A673 (cell line): Measurements from ENCODE around the gene MAGI1. TPM values are rescaled to one million over a fixed set of nuclear protein-coding genes. Genes with fewer than 3 reads are reported as not detected.

Source experiments
- BruUV-seq: library from RNA; stranded (reverse); fragments of 400-500 nt; replicated peaks from 2 replicates; lab custom pipeline; 2021; lab: Mats Ljungman, UMichigan
- CTCF ChIA-PET: fragments of 300-600 bp; sonication (Branson Sonifier 250); formaldehyde crosslinking; loops from one replicate; lab custom pipeline; 2022; ENCODE audit warnings: antibody characterized with exemption; lab: Charles Lee
- POLR2A ChIA-PET: fragments of 300-600 bp; sonication (Branson Sonifier 250); formaldehyde crosslinking; loops from one replicate; lab custom pipeline; 2022; ENCODE audit warnings: antibody characterized with exemption; ENCODE audit not compliant: low non-redundant PET; lab: Charles Lee
- DNase-seq: peaks from one replicate; pipeline ENCODE4 v3.0.0-alpha.2; 2015; ENCODE audit warnings: low spot score
- H3K27ac ChIP-seq: fragments of 200-600 bp; sonication (generic); 2 replicates; pipeline ENCODE4 v1.5.1; 2016; ENCODE audit warnings: mixed run types, low read depth, mild to moderate bottlenecking, mixed read lengths, antibody characterized with exemption, low read length; ENCODE audit not compliant: poor library complexity, severe bottlenecking
- H3K27me3 ChIP-seq: fragments of 200-600 bp; sonication (generic); replicated peaks from 2 replicates; pipeline ENCODE4 v1.6.1; 2017; ENCODE audit warnings: mixed run types, low read depth, mild to moderate bottlenecking, mixed read lengths, antibody characterized with exemption, low read length; ENCODE audit not compliant: insufficient read depth, poor library complexity
- H3K36me3 ChIP-seq: fragments of 200-600 bp; sonication (generic); 2 replicates; pipeline ENCODE4 v1.6.1; 2016; ENCODE audit warnings: mixed run types, mild to moderate bottlenecking, mixed read lengths, antibody characterized with exemption, low read length; ENCODE audit not compliant: insufficient read depth, poor library complexity, severe bottlenecking
- H3K4me1 ChIP-seq: fragments of 200-600 bp; sonication (generic); 2 replicates; pipeline ENCODE4 v1.6.1; 2017; ENCODE audit warnings: mixed run types, mild to moderate bottlenecking, mixed read lengths, antibody characterized with exemption, low read length; ENCODE audit not compliant: insufficient read depth, poor library complexity, severe bottlenecking
- H3K4me3 ChIP-seq: fragments of 200-600 bp; sonication (generic); 2 replicates; pipeline ENCODE4 v1.5.1; 2016; ENCODE audit warnings: low read depth, mixed run types, mild to moderate bottlenecking, mixed read lengths, low read length; ENCODE audit not compliant: poor library complexity, severe bottlenecking
- H3K9me3 ChIP-seq: fragments of 200-600 bp; sonication (generic); 2 replicates; pipeline ENCODE4 v1.6.1; 2016; ENCODE audit warnings: mixed run types, low read depth, mild to moderate bottlenecking, mixed read lengths, antibody characterized with exemption, low read length; ENCODE audit not compliant: poor library complexity, severe bottlenecking
- EZH2 ChIP-seq: fragments of 200-600 bp; sonication (generic); IDR thresholded peaks from 2 replicates; pipeline ENCODE4 v1.6.1; 2017; ENCODE audit warnings: borderline replicate concordance, low read depth, mild to moderate bottlenecking, mixed read lengths, antibody characterized with exemption, low read length; ENCODE audit not compliant: poor library complexity, severe bottlenecking
- intact Hi-C: fragments of 100-400 bp; cut with micrococcal nuclease; formaldehyde crosslinking; loops from one replicate; pipeline ENCODE4 v1.10.0; 2022; ENCODE audit not compliant: unreplicated experiment
- total RNA-seq: library from RNA; stranded (reverse); gene quantifications from 2 replicates; pipeline ENCODE4 v1.2.3, GENCODE V29; 2021
- TF ChIP-seq, protein P1 (sequence below): fragments of 300-800, 200-600 bp; sonication (generic); conservative IDR thresholded peaks from 2 replicates; pipeline ENCODE4 v1.5.1; 2017; ENCODE audit warnings: low read depth, mild to moderate bottlenecking, antibody characterized with exemption, low read length, moderate library complexity, mixed read lengths

The MAGI1 gene
- total RNA-seq, 1 experiment from 2014 or later = 30.5 TPM

DNA sequence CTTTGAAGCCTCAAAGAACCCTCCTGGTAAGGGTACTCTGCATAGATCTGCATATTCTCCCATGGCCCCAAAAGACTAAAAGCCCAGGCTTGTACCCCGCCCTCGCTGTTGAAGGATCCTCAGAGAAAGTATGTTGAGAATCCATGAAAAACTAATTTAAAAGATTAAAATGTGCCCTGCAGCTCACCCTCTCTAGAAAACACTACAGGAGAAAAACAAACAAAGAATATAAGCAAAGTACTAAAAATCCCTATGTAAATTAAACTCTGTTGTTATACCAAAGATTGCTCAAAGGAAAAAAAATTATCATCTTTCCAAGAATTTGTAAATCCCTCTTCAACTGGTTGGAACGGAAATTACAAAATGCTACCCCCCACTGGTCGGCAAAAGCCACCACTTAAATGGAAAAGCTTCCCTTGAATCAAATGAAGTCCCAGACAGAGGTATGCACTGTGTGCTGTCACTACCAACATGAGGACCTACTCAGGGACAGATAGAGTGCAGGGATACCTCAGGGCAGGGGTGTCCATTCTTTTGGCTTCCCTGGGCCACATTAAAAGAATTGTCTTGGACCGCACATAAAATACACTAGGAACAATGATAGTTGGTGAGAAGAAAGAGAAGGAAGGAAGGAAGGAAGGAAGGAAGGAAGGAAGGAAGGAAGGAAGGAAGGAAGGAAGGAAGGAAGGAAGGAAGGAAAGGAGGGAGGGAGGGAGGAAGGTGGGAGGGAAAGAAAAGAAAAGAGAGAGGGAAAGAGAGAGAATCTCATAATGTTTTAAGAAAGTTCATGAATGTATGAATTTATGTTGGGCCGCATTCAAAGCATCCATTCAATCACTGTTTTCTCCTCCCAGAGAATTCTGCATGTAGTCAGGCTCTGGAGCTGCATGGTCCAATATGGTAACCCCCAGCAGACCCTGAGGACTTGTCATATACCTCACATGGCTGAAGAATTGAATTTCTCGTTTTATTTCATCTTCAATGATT lies 88.1 kb downstream of the MAGI1 start:
- H3K27me3 ChIP-seq = no peaks in the 10 kb centered on the region
- H3K36me3 ChIP-seq = no peaks in the 10 kb centered on the region
- H3K4me3 ChIP-seq = no peak overlapping the region
- intact Hi-C loops = loop anchor here (1.0 to 10.0 kb wide), 7 partner anchors 19 to 587 kb away; partner anchors contain the start of gene MAGI1
- peaks cover 84% of the 10 kb centered on the region for H3K4me1 ChIP-seq
- CTCF ChIA-PET = no interaction called here
- no TSS peak for BruUV-seq
- peak; percentile 96 for DNase-seq
- no peaks in the 10 kb centered on the region for H3K9me3 ChIP-seq
- POLR2A ChIA-PET = interaction anchor here (0.6 to 0.8 kb wide), 2 partner anchors 125 to 1095 kb away, joined by 3 to 10 read pairs; no protein-coding TSS in a partner anchor
- TF ChIP-seq, protein P1, sequence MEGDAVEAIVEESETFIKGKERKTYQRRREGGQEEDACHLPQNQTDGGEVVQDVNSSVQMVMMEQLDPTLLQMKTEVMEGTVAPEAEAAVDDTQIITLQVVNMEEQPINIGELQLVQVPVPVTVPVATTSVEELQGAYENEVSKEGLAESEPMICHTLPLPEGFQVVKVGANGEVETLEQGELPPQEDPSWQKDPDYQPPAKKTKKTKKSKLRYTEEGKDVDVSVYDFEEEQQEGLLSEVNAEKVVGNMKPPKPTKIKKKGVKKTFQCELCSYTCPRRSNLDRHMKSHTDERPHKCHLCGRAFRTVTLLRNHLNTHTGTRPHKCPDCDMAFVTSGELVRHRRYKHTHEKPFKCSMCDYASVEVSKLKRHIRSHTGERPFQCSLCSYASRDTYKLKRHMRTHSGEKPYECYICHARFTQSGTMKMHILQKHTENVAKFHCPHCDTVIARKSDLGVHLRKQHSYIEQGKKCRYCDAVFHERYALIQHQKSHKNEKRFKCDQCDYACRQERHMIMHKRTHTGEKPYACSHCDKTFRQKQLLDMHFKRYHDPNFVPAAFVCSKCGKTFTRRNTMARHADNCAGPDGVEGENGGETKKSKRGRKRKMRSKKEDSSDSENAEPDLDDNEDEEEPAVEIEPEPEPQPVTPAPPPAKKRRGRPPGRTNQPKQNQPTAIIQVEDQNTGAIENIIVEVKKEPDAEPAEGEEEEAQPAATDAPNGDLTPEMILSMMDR = no peak
- TF ChIP-seq EZH2 = no peak
- peak overlapping the region; percentile 97 for H3K27ac ChIP-seq

DNA sequence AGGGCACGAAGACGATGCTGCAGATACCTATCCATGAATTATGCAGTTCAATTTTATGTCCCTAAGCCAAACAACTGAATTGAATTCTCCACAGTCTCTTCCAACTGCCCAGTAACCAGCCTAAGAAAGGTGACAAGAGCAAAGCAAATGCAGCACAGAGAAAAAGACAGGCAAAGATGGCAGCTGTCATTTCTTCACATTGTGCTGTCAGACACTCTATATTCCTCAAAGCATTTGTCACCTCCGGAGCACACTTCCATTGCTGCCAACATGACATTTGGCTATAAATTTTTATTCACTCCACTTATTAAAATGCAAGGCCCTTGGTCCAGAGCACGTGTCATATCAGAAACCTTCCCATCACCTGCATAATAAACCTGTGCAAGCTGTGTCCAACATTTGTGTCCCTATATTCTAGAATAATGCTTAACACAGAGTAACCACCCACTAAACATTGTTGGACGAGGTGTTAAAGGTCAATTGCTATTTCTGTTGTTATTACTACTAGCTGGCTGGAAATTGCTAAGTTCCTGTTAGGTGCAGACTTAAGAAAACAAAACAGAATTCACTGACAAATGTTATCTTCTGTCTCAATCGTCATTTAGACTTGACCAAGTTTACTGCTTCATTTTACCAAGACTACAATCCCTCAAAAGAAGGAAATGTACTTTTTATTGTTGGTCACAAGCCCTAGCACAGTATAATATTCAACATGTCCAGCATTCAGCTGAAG lies 89.7 kb downstream of the MAGI1 start:
- no peak overlapping the region for H3K4me3 ChIP-seq
- no peak for DNase-seq
- H3K9me3 ChIP-seq = no peaks in the 10 kb centered on the region
- ChIA-PET CTCF (no interaction called here), POLR2A (interaction anchor here (0.7 kb wide), 1 partner anchor 523 kb away, joined by 3 read pairs; no protein-coding TSS in a partner anchor)
- intact Hi-C loops = no loop called here
- no peaks in the 10 kb centered on the region for H3K36me3 ChIP-seq
- no peaks in the 10 kb centered on the region for H3K27me3 ChIP-seq
- peaks cover 74% of the 10 kb centered on the region for H3K4me1 ChIP-seq
- peak overlapping the region; percentile 92 for H3K27ac ChIP-seq
- BruUV-seq = no TSS peak
- no peak for TF ChIP-seq EZH2
- TF ChIP-seq, protein P1 = no peak

GRCh38 chr3:65946438-65946837 lies 92.3 kb downstream of the MAGI1 start:
- intact Hi-C loops = no loop called here
- DNase-seq = no peak
- no peak overlapping the region for H3K4me3 ChIP-seq

More at GRCh38 chr3:65946438-65946837, 92.3 kb downstream of the MAGI1 start:
- peak overlapping the region; percentile 73 for H3K27ac ChIP-seq
- H3K4me1 ChIP-seq = peaks cover 53% of the 10 kb centered on the region
- H3K27me3 ChIP-seq = no peaks in the 10 kb centered on the region
- POLR2A ChIA-PET = interaction anchor here (0.6 kb wide), 1 partner anchor 123 kb away, joined by 3 read pairs; no protein-coding TSS in a partner anchor
- TF ChIP-seq EZH2 = no peak
- TF ChIP-seq, protein P1 = no peak
- CTCF ChIA-PET = interaction anchor here (0.5 kb wide), 1 partner anchor 163 kb away, joined by 3 read pairs; no protein-coding TSS in a partner anchor
- no TSS peak for BruUV-seq
- H3K9me3 ChIP-seq = no peaks in the 10 kb centered on the region
- H3K36me3 ChIP-seq = no peaks in the 10 kb centered on the region
